Colonic mucosa (tissue), 4 donors: ENCODE results near the gene TP53. TPM values are rescaled to one million over a fixed set of nuclear protein-coding genes. Genes with fewer than 3 reads are reported as not detected.
"Not testable (repeated sequence)": the region's sequence is repeated elsewhere in the genome, so short reads cannot be mapped to it uniquely, and the experiment has no call there.

Experiments used
- DNase-seq: peaks from one replicate; pipeline ENCODE4 v3.0.0-alpha.2; 2020
- H3K27ac ChIP-seq: fragments of 200-600 bp; one replicate; pipeline ENCODE4 v1.8.0; 2021
- H3K27me3 ChIP-seq: fragments of 200-600 bp; one replicate; pipeline ENCODE4 v1.8.0; 2021
- H3K36me3 ChIP-seq: fragments of 200-600 bp; one replicate; pipeline ENCODE4 v1.8.0; 2021
- H3K4me1 ChIP-seq: fragments of 200-600 bp; one replicate; pipeline ENCODE4 v1.8.0; 2021; ENCODE audit warnings: mild to moderate bottlenecking
- H3K4me3 ChIP-seq: fragments of 200-600 bp; one replicate; pipeline ENCODE4 v1.8.0; 2021
- H3K9ac ChIP-seq, 2 donors: one replicate each; pipeline ENCODE4 v1.7.0; 2013; ENCODE audit warnings: control low read depth in 2 of 2, low read depth in 2 of 2, low read length in 2 of 2
- H3K9me3 ChIP-seq: fragments of 200-600 bp; one replicate; pipeline ENCODE4 v1.8.0; 2021
- intact Hi-C: fragments of 100-400 bp; cut with DNase I; formaldehyde crosslinking; loops from one replicate; pipeline ENCODE4 v1.14.1; 2022
- total RNA-seq, 2 donors: library from RNA; stranded (reverse); fragmentation: NEBNext Ultra II Directional in 1 of 2; extraction: Animal tissue kit (Norgen Biotek cat#: 25700) in 1 of 2; gene quantifications; one replicate each; pipeline ENCODE4 v1.2.1, GENCODE V29; 2021
- TF ChIP-seq, protein P1 (sequence below): fragments of 200-600 bp; IDR thresholded peaks from one replicate; pipeline ENCODE4 v1.8.0; 2022; ENCODE audit warnings: antibody characterized with exemption, mild to moderate bottlenecking
- donor health status: healthy.
- donor health status: DM: no; HTN: no; CAD: no.
- donor health status: DM: no; HTN: no; CAD: no.

Gene TP53
- total RNA-seq, 2 donors from 2014 or later, result 64.3 to 90.0 TPM

- Histone ChIP-seq H3K27ac (no peak within 1 kb of the TSS), H3K9ac (peak within 1 kb of the TSS in 1 of 2 donors; percentile 18), H3K9me3 (no peaks in the 10 kb centered on the region), H3K4me1 (no peaks in the 10 kb centered on the region), H3K4me3 (peak within 1 kb of the TSS; percentile 39), H3K27me3 (peaks cover 21% of the 10 kb centered on the region), H3K36me3 (no peaks in the 10 kb centered on the region)
- TF ChIP-seq, protein P1, sequence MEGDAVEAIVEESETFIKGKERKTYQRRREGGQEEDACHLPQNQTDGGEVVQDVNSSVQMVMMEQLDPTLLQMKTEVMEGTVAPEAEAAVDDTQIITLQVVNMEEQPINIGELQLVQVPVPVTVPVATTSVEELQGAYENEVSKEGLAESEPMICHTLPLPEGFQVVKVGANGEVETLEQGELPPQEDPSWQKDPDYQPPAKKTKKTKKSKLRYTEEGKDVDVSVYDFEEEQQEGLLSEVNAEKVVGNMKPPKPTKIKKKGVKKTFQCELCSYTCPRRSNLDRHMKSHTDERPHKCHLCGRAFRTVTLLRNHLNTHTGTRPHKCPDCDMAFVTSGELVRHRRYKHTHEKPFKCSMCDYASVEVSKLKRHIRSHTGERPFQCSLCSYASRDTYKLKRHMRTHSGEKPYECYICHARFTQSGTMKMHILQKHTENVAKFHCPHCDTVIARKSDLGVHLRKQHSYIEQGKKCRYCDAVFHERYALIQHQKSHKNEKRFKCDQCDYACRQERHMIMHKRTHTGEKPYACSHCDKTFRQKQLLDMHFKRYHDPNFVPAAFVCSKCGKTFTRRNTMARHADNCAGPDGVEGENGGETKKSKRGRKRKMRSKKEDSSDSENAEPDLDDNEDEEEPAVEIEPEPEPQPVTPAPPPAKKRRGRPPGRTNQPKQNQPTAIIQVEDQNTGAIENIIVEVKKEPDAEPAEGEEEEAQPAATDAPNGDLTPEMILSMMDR, result no peak
- intact Hi-C loops, result no loop called here
- peak; percentile 70 for DNase-seq
Observed at GRCh38 chr17:7650509-7651096, 36.7 kb downstream of the TP53 start, which contains the start of gene ATP1B2. Gene ATP1B2, plus strand, starts transcription at chr17:7650926. Its CDS starts 593 bp downstream, at chr17:7651519.

DNA sequence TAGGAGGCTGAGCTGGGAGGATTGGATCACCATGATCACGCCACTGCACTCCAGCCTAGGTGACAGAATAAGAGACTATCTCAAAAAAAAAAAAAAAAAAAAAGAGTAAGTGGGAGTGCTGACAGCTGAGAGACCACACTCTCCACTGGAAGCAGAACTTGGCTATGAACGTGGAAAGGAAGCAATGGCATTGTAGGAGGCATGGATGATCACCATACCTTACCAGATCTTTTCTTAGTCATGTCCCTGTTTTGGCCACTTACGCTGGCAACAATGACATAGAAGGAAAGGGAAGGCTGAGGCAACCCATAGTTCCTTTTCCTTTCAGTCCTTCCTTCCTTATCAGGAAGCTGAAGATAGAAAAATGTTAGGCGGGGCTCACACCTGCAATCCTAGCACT is 40.3 kb downstream of the TP53 start:
- Histone ChIP-seq H3K27ac (no peak overlapping the region), H3K27me3 (peaks cover 21% of the 10 kb centered on the region), H3K9me3 (no peaks in the 10 kb centered on the region), H3K9ac (no peak overlapping the region), H3K4me1 (no peaks in the 10 kb centered on the region), H3K4me3 (no peak overlapping the region), H3K36me3 (no peaks in the 10 kb centered on the region)
- intact Hi-C loops, result no loop called here
- TF ChIP-seq, protein P1, result no peak
- no peak for DNase-seq

DNA sequence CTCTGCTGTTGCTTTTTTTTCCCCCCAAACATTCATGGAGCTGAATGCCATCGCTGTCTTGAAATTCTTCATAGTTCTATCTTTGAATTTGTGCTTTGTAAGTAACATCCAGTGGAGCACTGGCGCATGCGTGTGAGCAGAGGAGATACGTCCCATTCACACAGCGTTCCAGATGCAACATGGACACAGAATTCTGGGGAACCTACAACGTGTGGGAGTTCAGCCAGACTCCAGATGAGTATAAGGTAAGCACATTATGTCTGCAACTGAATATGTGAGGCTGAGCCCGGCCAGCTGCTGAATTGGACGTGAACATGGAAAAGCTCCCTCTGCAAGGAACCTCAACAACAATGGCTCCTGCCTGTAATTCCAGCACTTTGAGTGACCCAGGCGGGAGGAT is 40.8 kb downstream of the TP53 start:
- Histone ChIP-seq H3K9ac (no peak overlapping the region), H3K36me3 (no peaks in the 10 kb centered on the region), H3K4me3 (no peak overlapping the region), H3K27ac (no peak overlapping the region), H3K27me3 (peaks cover 16% of the 10 kb centered on the region), H3K4me1 (no peaks in the 10 kb centered on the region), H3K9me3 (no peaks in the 10 kb centered on the region)
- TF ChIP-seq, protein P1, result no peak
- DNase-seq, result no peak
- intact Hi-C loops, result no loop called here

GRCh38 chr17:7644775-7645174 is 42.5 kb downstream of the TP53 start:
- intact Hi-C loops, result no loop called here
- H3K27ac ChIP-seq, result no peak overlapping the region
- no peak for DNase-seq
- H3K9me3 ChIP-seq, result no peaks in the 10 kb centered on the region
- H3K4me3 ChIP-seq, result no peak overlapping the region
- no peak overlapping the region for H3K9ac ChIP-seq
- no peaks in the 10 kb centered on the region for H3K27me3 ChIP-seq
- H3K36me3 ChIP-seq, result no peaks in the 10 kb centered on the region
- no peaks in the 10 kb centered on the region for H3K4me1 ChIP-seq
- TF ChIP-seq, protein P1, result no peak

DNA sequence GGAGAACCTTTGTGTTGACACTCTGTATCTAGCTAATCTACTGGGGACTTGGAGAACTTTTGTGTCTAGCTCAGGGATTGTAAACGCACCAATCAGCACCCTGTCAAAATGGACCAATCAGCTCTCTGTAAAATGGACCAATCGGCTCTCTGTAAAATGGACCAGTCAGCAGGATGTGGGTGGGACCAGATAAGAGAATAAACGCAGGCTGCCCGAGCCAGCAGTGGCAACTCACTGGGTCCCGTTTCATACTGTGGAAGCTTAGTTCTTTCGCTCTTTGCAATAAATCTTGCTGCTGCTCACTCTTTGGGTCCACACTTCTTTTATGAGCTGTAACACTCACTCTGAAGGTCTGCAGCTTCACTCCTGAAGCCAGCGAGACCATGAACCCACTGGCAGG is 45.7 kb downstream of the TP53 start:
- H3K4me1 ChIP-seq, H3K4me3 ChIP-seq, H3K36me3 ChIP-seq, H3K9me3 ChIP-seq, DNase-seq, H3K9ac ChIP-seq, H3K27ac ChIP-seq, intact Hi-C loops, H3K27me3 ChIP-seq: not testable (repeated sequence)

GRCh38 chr17:7640783-7641182 is 46.5 kb downstream of the TP53 start:
- no peak overlapping the region for H3K4me3 ChIP-seq
- intact Hi-C loops, result no loop called here
- H3K27me3 ChIP-seq, result no peaks in the 10 kb centered on the region
- TF ChIP-seq, protein P1, result no peak
- H3K9me3 ChIP-seq, result no peaks in the 10 kb centered on the region
- no peak overlapping the region for H3K9ac ChIP-seq
- H3K4me1 ChIP-seq, result no peaks in the 10 kb centered on the region
- no peak for DNase-seq
- H3K36me3 ChIP-seq, result no peaks in the 10 kb centered on the region
- H3K27ac ChIP-seq, result no peak overlapping the region
